Left ventricle myocardium inferior (tissue), 1 donor: ENCODE data around the gene PDE4B. TPM values are rescaled to one million over a fixed set of nuclear protein-coding genes. Genes with fewer than 3 reads are reported as not detected.

ENCODE experiments used
- DNase-seq: peaks from one replicate; pipeline ENCODE4 v3.0.0-alpha.2; 2020
- H3K27ac ChIP-seq: fragments of 200-600 bp; replicated peaks from 2 replicates; pipeline ENCODE4 v1.8.0; 2021
- H3K27me3 ChIP-seq: fragments of 200-600 bp; 2 replicates; pipeline ENCODE4 v1.8.0; 2021; ENCODE audit warnings: low read depth
- H3K36me3 ChIP-seq: fragments of 200-600 bp; 2 replicates; pipeline ENCODE4 v1.8.0; 2021
- H3K4me1 ChIP-seq: fragments of 200-600 bp; 2 replicates; pipeline ENCODE4 v1.8.0; 2021
- H3K4me3 ChIP-seq: fragments of 200-600 bp; 2 replicates; pipeline ENCODE4 v1.8.0; 2021; ENCODE audit warnings: mild to moderate bottlenecking, moderate library complexity
- H3K9me3 ChIP-seq: fragments of 200-600 bp; replicated peaks from 2 replicates; pipeline ENCODE4 v1.8.0; 2021
- CTCF ChIP-seq: fragments of 200-600 bp; IDR thresholded peaks from 2 replicates; pipeline ENCODE4 v1.8.0; 2021; ENCODE audit warnings: antibody characterized with exemption, mild to moderate bottlenecking, borderline replicate concordance
- intact Hi-C: fragments of 100-400 bp; cut with micrococcal nuclease; formaldehyde crosslinking; loops from one replicate; pipeline ENCODE4 v1.11.0; 2022
- total RNA-seq: library from RNA; stranded (reverse); fragmentation: NEBNext Ultra II Directional; extraction: Animal tissue kit (Norgen Biotek cat#: 25700); gene quantifications from one replicate; pipeline ENCODE4 v1.2.1, GENCODE V29; 2021
- donor health status: DM: no; HTN: yes; CAD: no; lungs with severe emphysema.

The PDE4B gene
- total RNA-seq, 1 donor from 2014 or later, result 3.5 TPM

- no peak for DNase-seq
- Histone ChIP-seq H3K27me3 (no peaks in the 10 kb centered on the region), H3K27ac (no peak overlapping the region), H3K4me3 (no peak overlapping the region), H3K36me3 (no peaks in the 10 kb centered on the region), H3K4me1 (no peaks in the 10 kb centered on the region), H3K9me3 (no peaks in the 10 kb centered on the region)
- intact Hi-C loops, result no loop called here
- no peak for TF ChIP-seq CTCF
Observed at GRCh38 chr1:66138613-66139012, 345.9 kb downstream of the PDE4B start.

GRCh38 chr1:66140072-66140471 lies 347.4 kb downstream of the PDE4B start:
- no peak overlapping the region for H3K4me3 ChIP-seq
- intact Hi-C loops, result no loop called here

GRCh38 chr1:66143651-66144050 lies 351.0 kb downstream of the PDE4B start:
- no peaks in the 10 kb centered on the region for H3K27me3 ChIP-seq
- H3K9me3 ChIP-seq, result no peaks in the 10 kb centered on the region
- no peak overlapping the region for H3K27ac ChIP-seq
- no peak for TF ChIP-seq CTCF
- intact Hi-C loops, result no loop called here
- no peak overlapping the region for H3K4me3 ChIP-seq
- DNase-seq, result no peak
- H3K36me3 ChIP-seq, result no peaks in the 10 kb centered on the region
- no peaks in the 10 kb centered on the region for H3K4me1 ChIP-seq

More at GRCh38 chr1:66140072-66140471, 347.4 kb downstream of the PDE4B start:
- Histone ChIP-seq H3K9me3 (no peaks in the 10 kb centered on the region), H3K36me3 (no peaks in the 10 kb centered on the region), H3K27ac (no peak overlapping the region), H3K27me3 (no peaks in the 10 kb centered on the region), H3K4me1 (no peaks in the 10 kb centered on the region)
- DNase-seq, result no peak
- TF ChIP-seq CTCF, result no peak

- Histone ChIP-seq H3K27ac (no peak overlapping the region), H3K27me3 (peaks cover under 1% of the 10 kb centered on the region), H3K4me3 (no peak overlapping the region), H3K36me3 (no peaks in the 10 kb centered on the region), H3K4me1 (no peaks in the 10 kb centered on the region), H3K9me3 (no peaks in the 10 kb centered on the region)
- TF ChIP-seq CTCF, result no peak
- DNase-seq, result no peak
- intact Hi-C loops, result no loop called here
Observed at GRCh38 chr1:66147226-66147835, 354.6 kb downstream of the PDE4B start.

- TF ChIP-seq CTCF, result no peak
- no peak for DNase-seq
- intact Hi-C loops, result no loop called here
- H3K4me1 ChIP-seq, result no peaks in the 10 kb centered on the region
- H3K27ac ChIP-seq, result no peak overlapping the region
- H3K9me3 ChIP-seq, result no peaks in the 10 kb centered on the region
- H3K27me3 ChIP-seq, result peaks cover 30% of the 10 kb centered on the region
- H3K4me3 ChIP-seq, result no peak overlapping the region
- H3K36me3 ChIP-seq, result no peaks in the 10 kb centered on the region
Observed at GRCh38 chr1:66152034-66152433, 359.3 kb downstream of the PDE4B start.
